ENCODE measurements around the gene RPL21. TPM values are rescaled to one million over a fixed set of nuclear protein-coding genes. Genes with fewer than 3 reads are reported as not detected.
"Not testable (repeated sequence)": the region's sequence is repeated elsewhere in the genome, so short reads cannot be mapped to it uniquely, and the experiment has no call there.

The RPL21 gene
- total RNA-seq, 1 donor from 2014 or later = 1,036 TPM

DNA sequence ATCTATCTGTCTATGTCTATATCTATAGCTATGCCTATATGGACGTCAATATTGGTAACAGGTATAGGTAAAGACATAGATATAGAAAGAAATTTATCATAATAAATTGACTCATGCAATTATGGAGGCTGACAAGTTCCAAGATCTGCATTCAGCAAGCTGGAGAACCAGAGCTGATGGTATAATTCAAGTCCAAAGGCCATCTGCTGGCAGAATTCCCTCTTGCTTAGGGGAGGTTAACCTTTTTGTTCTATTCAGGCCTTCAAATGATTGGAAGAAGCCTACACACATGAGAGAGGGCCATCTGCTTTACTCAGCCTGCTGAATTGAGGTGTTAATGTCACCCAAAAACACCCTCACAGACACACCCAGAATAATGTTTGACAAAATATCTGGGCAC is 30.1 kb downstream of the RPL21 start:
- TF ChIP-seq, protein P1, sequence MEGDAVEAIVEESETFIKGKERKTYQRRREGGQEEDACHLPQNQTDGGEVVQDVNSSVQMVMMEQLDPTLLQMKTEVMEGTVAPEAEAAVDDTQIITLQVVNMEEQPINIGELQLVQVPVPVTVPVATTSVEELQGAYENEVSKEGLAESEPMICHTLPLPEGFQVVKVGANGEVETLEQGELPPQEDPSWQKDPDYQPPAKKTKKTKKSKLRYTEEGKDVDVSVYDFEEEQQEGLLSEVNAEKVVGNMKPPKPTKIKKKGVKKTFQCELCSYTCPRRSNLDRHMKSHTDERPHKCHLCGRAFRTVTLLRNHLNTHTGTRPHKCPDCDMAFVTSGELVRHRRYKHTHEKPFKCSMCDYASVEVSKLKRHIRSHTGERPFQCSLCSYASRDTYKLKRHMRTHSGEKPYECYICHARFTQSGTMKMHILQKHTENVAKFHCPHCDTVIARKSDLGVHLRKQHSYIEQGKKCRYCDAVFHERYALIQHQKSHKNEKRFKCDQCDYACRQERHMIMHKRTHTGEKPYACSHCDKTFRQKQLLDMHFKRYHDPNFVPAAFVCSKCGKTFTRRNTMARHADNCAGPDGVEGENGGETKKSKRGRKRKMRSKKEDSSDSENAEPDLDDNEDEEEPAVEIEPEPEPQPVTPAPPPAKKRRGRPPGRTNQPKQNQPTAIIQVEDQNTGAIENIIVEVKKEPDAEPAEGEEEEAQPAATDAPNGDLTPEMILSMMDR (conservative IDR thresholded peaks at IDR 0.05) = no peak
- no peak for DNase-seq (ENCODE audit: extremely low spot score, unreplicated experiment)
- Mint-ChIP-seq H3K27ac (no peak overlapping the region), H3K4me3 (no peak overlapping the region), H3K27me3 (peaks cover 28% of the 10 kb centered on the region), H3K9me3 (no peaks in the 10 kb centered on the region), H3K36me3 (no peaks in the 10 kb centered on the region), H3K4me1 (ENCODE audit: unreplicated experiment) (no peaks in the 10 kb centered on the region)

DNA sequence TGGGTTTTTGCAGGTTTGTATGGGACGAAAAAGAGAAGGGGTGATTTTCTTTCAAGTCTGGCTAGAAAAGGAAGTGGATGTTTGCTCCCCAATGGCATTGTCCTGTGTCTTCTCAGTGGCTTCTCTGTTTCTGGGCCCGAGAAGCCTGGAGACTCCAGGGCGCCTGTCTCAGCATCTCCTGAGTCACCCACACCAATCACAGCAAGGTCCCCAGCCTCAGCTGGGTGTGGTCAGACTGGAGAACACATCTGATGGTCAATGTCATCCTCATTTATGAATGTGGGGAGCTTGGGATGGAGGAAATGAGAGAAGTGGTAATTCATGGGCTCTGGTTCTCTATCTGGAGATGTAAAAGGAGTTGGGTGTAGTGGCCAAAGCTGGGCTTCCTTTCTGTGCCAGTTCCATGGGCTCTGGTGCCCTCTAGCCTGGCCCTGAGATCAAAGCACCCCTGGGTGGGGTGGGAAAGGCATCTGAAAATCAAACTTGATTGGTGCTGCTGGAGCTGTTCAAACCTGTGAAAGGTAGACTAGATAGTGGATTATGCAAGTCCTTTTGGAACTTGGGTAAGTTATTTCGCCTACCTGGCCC is 32.6 kb downstream of the RPL21 start:
- Mint-ChIP-seq H3K4me3 (no peak overlapping the region), H3K4me1 (ENCODE audit: unreplicated experiment) (no peaks in the 10 kb centered on the region), H3K36me3 (no peaks in the 10 kb centered on the region), H3K9me3 (no peaks in the 10 kb centered on the region), H3K27me3 (peaks cover 14% of the 10 kb centered on the region), H3K27ac (no peak overlapping the region)
- TF ChIP-seq, protein P1 (conservative IDR thresholded peaks at IDR 0.05) = no peak
- no peak for DNase-seq (ENCODE audit: extremely low spot score, unreplicated experiment)

DNA sequence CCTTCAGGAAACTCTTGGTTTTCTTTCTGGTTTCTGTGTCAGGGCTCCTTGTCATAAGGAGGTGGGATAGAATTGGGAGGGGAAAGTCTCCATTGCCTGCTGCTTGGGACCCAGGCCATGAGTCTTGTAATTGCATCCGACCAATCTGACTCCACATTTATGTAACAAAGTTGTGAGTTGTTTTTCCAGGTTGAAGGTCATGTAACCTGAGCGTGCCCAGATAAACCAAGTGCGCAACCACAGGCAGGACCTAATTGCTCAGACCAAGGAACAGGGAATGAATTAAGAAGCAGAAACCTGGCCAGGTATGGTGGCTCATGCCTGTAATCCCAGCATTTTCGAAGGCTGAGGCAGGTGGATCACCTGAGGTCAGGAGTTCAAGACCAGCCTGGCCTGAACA is 37.0 kb downstream of the RPL21 start:
- Mint-ChIP-seq H3K36me3 (no peaks in the 10 kb centered on the region), H3K4me3 (no peak overlapping the region), H3K27ac (no peak overlapping the region), H3K27me3 (peaks cover 11% of the 10 kb centered on the region), H3K4me1 (ENCODE audit: unreplicated experiment) (no peaks in the 10 kb centered on the region), H3K9me3 (no peaks in the 10 kb centered on the region)
- TF ChIP-seq, protein P1 (conservative IDR thresholded peaks at IDR 0.05) = no peak
- DNase-seq (ENCODE audit: extremely low spot score, unreplicated experiment) = no peak

DNA sequence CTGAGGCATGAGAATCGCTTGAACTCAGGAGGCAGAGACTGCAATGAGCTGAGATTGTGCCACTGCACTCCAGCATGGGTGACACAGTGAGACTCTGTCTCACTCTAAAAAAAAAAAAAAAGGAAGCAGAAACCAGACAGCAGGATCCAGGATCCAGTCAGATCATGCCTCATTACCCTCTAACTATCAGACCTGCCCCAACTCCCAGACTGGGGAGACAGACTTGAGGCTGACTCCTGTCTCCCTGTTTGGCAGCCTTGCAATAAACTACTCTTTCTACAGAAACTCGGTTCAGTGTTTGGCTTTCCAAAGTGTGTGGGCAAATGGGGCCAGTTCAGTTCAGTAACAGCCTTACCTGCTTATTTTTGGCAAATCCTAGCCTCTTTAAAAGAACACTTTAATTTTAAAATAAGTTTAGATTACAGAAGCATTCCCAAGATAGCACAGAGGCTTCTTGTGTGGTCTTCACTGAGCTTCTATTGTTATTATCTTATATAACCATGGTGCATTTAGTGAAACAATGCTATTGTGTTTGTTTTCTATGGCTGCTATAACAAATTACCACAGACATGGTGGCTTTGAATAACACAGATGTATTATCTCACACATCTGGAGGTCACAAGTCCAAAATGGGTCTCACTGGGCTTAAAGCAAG is 37.8 kb downstream of the RPL21 start:
- Mint-ChIP-seq H3K4me1 (ENCODE audit: unreplicated experiment) (no peaks in the 10 kb centered on the region), H3K36me3 (no peaks in the 10 kb centered on the region), H3K4me3 (no peak overlapping the region), H3K27me3 (peaks cover 18% of the 10 kb centered on the region), H3K9me3 (no peaks in the 10 kb centered on the region), H3K27ac (no peak overlapping the region)
- TF ChIP-seq, protein P1 (conservative IDR thresholded peaks at IDR 0.05) = no peak
- DNase-seq (ENCODE audit: extremely low spot score, unreplicated experiment) = no peak

DNA sequence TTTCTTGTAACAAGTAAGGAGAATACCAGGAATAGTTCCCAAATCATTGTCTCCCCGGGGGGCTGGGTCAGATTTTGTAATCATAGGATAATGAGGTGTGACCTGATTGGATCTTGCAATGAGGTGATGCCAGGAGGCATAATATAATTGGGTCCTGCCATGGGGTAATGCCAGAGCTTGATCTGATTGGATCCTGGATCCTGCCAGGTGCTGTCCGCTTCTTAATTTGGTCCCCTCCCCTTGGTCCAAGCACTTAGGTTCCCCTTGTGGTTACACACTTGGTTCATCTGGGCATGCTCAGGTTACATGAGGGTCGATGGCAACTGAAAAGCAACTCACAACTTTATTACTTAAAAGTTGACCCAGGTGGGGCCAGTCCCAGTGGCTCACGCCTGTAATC is 39.4 kb downstream of the RPL21 start:
- DNase-seq (ENCODE audit: extremely low spot score, unreplicated experiment) = no peak
- Mint-ChIP-seq H3K4me1 (ENCODE audit: unreplicated experiment) (no peaks in the 10 kb centered on the region), H3K27me3 (peaks cover 34% of the 10 kb centered on the region), H3K27ac (no peak overlapping the region), H3K36me3 (no peaks in the 10 kb centered on the region), H3K4me3 (no peak overlapping the region), H3K9me3 (no peaks in the 10 kb centered on the region)
- TF ChIP-seq, protein P1 (conservative IDR thresholded peaks at IDR 0.05) = no peak

DNA sequence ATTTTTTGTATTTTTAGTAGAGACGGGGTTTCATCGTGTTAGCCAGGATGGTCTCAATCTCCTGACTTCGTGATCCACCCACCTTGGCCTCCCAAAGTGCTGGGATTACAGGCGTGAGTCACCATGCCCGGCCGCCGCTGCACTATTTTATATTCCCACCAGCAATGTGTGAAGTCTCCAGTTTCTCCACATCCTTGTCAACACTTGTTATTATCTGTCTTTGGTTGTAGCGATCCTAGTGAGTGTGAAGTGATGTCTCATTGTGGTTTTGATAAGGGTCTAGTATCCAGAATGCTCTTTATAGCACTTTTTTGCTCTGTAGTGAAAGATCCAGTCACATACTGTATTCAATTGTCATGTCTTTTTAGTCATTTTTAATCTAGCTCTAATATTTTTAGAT is 40.6 kb downstream of the RPL21 start:
- not testable (repeated sequence) for H3K4me3 Mint-ChIP-seq; DNase-seq (ENCODE audit: extremely low spot score, unreplicated experiment); H3K27ac Mint-ChIP-seq; H3K4me1 Mint-ChIP-seq (ENCODE audit: unreplicated experiment); H3K9me3 Mint-ChIP-seq; H3K36me3 Mint-ChIP-seq
- peaks cover 41% of the 10 kb centered on the region for H3K27me3 Mint-ChIP-seq

All from type B pancreatic cell (in vitro differentiated cells).